GM23338 (cell line): ENCODE measurements around the gene DHX32. TPM values are rescaled to one million over a fixed set of nuclear protein-coding genes. Genes with fewer than 3 reads are reported as not detected.

Experiments
- CREB1 ChIP-seq: fragments of 250-450 bp; sonication (Bioruptor Pico); IDR thresholded peaks from 2 replicates; pipeline ENCODE4 v1.5.0; 2020; ENCODE audit warnings: low read depth, mild to moderate bottlenecking, moderate library complexity
- EZH2 ChIP-seq: fragments of 200-600 bp; sonication (generic); IDR thresholded peaks from one replicate; pipeline ENCODE4 v1.8.0; 2017; ENCODE audit warnings: antibody characterized with exemption, mild to moderate bottlenecking, low read depth; ENCODE audit not compliant: unreplicated experiment
- EZH2phosphoT487 ChIP-seq: fragments of 200-600 bp; sonication (generic); IDR thresholded peaks from one replicate; pipeline ENCODE4 v1.8.1; 2018; ENCODE audit warnings: antibody characterized with exemption; ENCODE audit not compliant: unreplicated experiment
- JUNB ChIP-seq: IDR thresholded peaks from one replicate; pipeline ENCODE4 v1.6.1; 2016; ENCODE audit warnings: antibody characterized with exemption; ENCODE audit not compliant: unreplicated experiment
- REST ChIP-seq: IDR thresholded peaks from one replicate; pipeline ENCODE4 v1.6.1; 2018; ENCODE audit warnings: antibody characterized with exemption; ENCODE audit not compliant: unreplicated experiment
- ZNF331 ChIP-seq: fragments of 250-450 bp; sonication (Bioruptor Pico); IDR thresholded peaks from 2 replicates; pipeline ENCODE4 v1.5.0; 2020; ENCODE audit warnings: low read depth, mild to moderate bottlenecking, moderate library complexity
- polyA plus RNA-seq: library from polyadenylated mRNA; unstranded; fragments of >200 nt; fragmentation: Nextera tagmentation; extraction: Ambion mirVana; gene quantifications from 2 replicates; pipeline ENCODE4 v1.2.1, GENCODE V29; 2016
- total RNA-seq: library from RNA; depleted of rRNA; stranded (reverse); fragments of >200 nt; shearing (Covaris generic); gene quantifications from 2 replicates; pipeline ENCODE4 v1.2.3, GENCODE V29; 2014
- TF ChIP-seq, protein P1 (sequence below): fragments of 250-450 bp; sonication (Bioruptor Pico); IDR thresholded peaks from 2 replicates; pipeline ENCODE4 v1.5.0; 2020; ENCODE audit warnings: mild to moderate bottlenecking, moderate library complexity

Gene DHX32
- total and polyA plus RNA-seq, 2 experiments from 2014 or later, result 9.5 to 21.6 TPM

DNA sequence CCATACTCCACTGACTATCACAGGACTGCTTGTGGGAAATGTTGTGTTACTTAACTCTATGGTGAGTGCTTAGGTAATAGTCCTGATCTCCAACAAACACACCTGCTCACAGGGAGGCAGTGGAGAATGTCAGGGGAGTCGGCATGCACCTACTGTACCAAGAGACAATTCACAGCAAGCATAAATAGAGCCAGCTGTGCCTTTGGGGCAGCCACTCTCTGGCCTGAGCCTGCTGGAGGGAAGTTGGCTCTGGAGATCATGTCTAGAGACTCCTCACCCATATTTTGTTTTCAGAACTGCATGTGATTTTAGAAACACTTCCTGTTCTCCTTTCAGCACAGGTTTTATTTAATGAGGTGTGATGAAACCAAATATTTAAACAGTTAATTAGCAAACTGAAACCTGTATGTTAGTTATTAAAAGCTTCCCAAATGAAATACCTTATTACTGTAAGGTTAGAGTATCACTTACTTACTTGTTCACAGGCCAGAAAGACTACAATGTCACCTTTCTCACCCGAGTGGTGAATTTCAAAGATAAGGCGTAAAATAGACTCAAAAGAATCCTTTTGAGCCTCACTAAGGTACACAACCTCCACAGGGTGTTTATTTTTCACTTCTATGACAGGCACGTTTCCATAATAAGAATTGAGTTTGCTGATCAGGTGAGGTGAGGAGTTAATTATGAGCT is 21.8 kb downstream of the DHX32 start (continued):
- TF ChIP-seq, protein P1, sequence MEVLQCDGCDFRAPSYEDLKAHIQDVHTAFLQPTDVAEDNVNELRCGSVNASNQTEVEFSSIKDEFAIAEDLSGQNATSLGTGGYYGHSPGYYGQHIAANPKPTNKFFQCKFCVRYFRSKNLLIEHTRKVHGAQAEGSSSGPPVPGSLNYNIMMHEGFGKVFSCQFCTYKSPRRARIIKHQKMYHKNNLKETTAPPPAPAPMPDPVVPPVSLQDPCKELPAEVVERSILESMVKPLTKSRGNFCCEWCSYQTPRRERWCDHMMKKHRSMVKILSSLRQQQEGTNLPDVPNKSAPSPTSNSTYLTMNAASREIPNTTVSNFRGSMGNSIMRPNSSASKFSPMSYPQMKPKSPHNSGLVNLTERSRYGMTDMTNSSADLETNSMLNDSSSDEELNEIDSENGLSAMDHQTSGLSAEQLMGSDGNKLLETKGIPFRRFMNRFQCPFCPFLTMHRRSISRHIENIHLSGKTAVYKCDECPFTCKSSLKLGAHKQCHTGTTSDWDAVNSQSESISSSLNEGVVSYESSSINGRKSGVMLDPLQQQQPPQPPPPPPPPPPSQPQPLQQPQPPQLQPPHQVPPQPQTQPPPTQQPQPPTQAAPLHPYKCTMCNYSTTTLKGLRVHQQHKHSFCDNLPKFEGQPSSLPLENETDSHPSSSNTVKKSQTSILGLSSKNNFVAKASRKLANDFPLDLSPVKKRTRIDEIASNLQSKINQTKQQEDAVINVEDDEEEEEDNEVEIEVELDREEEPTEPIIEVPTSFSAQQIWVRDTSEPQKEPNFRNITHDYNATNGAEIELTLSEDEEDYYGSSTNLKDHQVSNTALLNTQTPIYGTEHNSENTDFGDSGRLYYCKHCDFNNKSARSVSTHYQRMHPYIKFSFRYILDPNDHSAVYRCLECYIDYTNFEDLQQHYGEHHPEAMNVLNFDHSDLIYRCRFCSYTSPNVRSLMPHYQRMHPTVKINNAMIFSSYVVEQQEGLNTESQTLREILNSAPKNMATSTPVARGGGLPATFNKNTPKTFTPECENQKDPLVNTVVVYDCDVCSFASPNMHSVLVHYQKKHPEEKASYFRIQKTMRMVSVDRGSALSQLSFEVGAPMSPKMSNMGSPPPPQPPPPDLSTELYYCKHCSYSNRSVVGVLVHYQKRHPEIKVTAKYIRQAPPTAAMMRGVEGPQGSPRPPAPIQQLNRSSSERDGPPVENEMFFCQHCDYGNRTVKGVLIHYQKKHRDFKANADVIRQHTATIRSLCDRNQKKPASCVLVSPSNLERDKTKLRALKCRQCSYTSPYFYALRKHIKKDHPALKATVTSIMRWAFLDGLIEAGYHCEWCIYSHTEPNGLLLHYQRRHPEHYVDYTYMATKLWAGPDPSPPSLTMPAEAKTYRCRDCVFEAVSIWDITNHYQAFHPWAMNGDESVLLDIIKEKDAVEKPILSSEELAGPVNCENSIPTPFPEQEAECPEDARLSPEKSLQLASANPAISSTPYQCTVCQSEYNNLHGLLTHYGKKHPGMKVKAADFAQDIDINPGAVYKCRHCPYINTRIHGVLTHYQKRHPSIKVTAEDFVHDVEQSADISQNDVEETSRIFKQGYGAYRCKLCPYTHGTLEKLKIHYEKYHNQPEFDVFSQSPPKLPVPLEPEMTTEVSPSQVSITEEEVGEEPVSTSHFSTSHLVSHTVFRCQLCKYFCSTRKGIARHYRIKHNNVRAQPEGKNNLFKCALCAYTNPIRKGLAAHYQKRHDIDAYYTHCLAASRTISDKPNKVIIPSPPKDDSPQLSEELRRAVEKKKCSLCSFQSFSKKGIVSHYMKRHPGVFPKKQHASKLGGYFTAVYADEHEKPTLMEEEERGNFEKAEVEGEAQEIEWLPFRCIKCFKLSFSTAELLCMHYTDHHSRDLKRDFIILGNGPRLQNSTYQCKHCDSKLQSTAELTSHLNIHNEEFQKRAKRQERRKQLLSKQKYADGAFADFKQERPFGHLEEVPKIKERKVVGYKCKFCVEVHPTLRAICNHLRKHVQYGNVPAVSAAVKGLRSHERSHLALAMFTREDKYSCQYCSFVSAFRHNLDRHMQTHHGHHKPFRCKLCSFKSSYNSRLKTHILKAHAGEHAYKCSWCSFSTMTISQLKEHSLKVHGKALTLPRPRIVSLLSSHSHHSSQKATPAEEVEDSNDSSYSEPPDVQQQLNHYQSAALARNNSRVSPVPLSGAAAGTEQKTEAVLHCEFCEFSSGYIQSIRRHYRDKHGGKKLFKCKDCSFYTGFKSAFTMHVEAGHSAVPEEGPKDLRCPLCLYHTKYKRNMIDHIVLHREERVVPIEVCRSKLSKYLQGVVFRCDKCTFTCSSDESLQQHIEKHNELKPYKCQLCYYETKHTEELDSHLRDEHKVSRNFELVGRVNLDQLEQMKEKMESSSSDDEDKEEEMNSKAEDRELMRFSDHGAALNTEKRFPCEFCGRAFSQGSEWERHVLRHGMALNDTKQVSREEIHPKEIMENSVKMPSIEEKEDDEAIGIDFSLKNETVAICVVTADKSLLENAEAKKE (CRISPR knock-in tag), result no peak
- TF ChIP-seq ZNF331 (CRISPR knock-in tag), result no peak
- no peak for TF ChIP-seq JUNB
- no peak for TF ChIP-seq EZH2
- no peak for TF ChIP-seq EZH2phosphoT487
- TF ChIP-seq REST, result no peak
- TF ChIP-seq CREB1 (CRISPR knock-in tag), result no peak
